K562 (cell line): ENCODE results near the gene SPRY4. TPM values are rescaled to one million over a fixed set of nuclear protein-coding genes. Genes with fewer than 3 reads are reported as not detected.

Source experiments
- FOXJ3 ChIP-seq: sonication (generic); formaldehyde crosslinking; IDR thresholded peaks from 2 replicates; pipeline ENCODE4 v1.4.0; 2020; ENCODE audit warnings: mild to moderate bottlenecking, missing genetic modification reagents
- HDAC6 ChIP-seq: IDR thresholded peaks from 2 replicates; pipeline ENCODE4 v1.6.1; 2012; ENCODE audit warnings: low read depth, mild to moderate bottlenecking, control low read depth, inconsistent platforms, low read length, moderate library complexity
- JUN ChIP-seq, 2 experiments: sonication (generic) in 1 of 2; formaldehyde crosslinking in 1 of 2; IDR thresholded peaks; 2 replicates each; pipeline versions ENCODE4 v1.6.1 to v1.8.0; 2012 to 2022; ENCODE audit warnings: borderline replicate concordance in 2 of 2, mild to moderate bottlenecking in 2 of 2, improper control_type of control experiment in 1 of 2, low read depth in 1 of 2, low read length in 1 of 2, missing genetic modification reagents in 1 of 2
- KDM5B ChIP-seq: fragments of 200-600 bp; sonication (generic); IDR thresholded peaks from 2 replicates; pipeline ENCODE4 v1.6.1; 2012; ENCODE audit warnings: low read depth, mild to moderate bottlenecking, moderate library complexity, low read length, control low read depth, inconsistent platforms; ENCODE audit not compliant: insufficient replicate concordance
- MGA ChIP-seq: fragments of 450-650 bp; IDR thresholded peaks from 2 replicates; pipeline ENCODE4 v1.6.1; 2016; ENCODE audit warnings: mild to moderate bottlenecking, moderate library complexity
- NFIC ChIP-seq: fragments of 450-650 bp; IDR thresholded peaks from 2 replicates; pipeline ENCODE4 v1.6.1; 2017; ENCODE audit warnings: mild to moderate bottlenecking, inconsistent platforms
- PTTG1 ChIP-seq: fragments of 450-650 bp; IDR thresholded peaks from 2 replicates; pipeline ENCODE4 v1.6.1; 2016; ENCODE audit warnings: low read depth, mild to moderate bottlenecking, missing genetic modification characterization, missing compliant biosample characterization
- ZBTB26 ChIP-seq: fragments of 450-650 bp; formaldehyde crosslinking; IDR thresholded peaks from 2 replicates; pipeline ENCODE4 v1.4.0; 2022; ENCODE audit warnings: missing genetic modification characterization
- ZBTB7A ChIP-seq: IDR thresholded peaks from 2 replicates; pipeline ENCODE4 v1.6.1; 2011; ENCODE audit warnings: low read depth, mild to moderate bottlenecking, low read length, moderate library complexity, borderline replicate concordance; ENCODE audit not compliant: control insufficient read depth
- ZFP1 ChIP-seq: fragments of 450-650 bp; formaldehyde crosslinking; IDR thresholded peaks from 2 replicates; pipeline ENCODE4 v1.4.0; 2020; ENCODE audit warnings: mild to moderate bottlenecking, mixed read lengths
- ZNF785 ChIP-seq: fragments of 250-450 bp; sonication (Bioruptor Pico); IDR thresholded peaks from 2 replicates; pipeline ENCODE4 v1.4.0; 2020; ENCODE audit warnings: mild to moderate bottlenecking
- polyA plus RNA-seq, 8 experiments: library from polyadenylated mRNA; depleted of rRNA in 4 of 8; stranded (reverse) in 5 of 8; unstranded in 3 of 8; fragments of >200 nt; fragmentation: Nextera tagmentation in 2 of 8; fragmentation: Illumina TruSeq in 1 of 8; extraction: Ambion mirVana in 2 of 8; extraction: Trizol in 1 of 8; gene quantifications; 2 replicates each; pipeline versions ENCODE4 v1.2.1 to v1.2.3, GENCODE V29; 2011 to 2014; ENCODE audit warnings: inconsistent platforms in 1 of 8, missing spikeins in 1 of 8
- total RNA-seq, 7 experiments: library from RNA; depleted of rRNA in 6 of 7; stranded (reverse); fragments of >200 nt in 6 of 7; fragmentation: Illumina TruSeq in 2 of 7; extraction: Trizol in 2 of 7; gene quantifications; 2 replicates each; pipeline versions ENCODE4 v1.2.1 to v1.2.3, GENCODE V29; 2011 to 2021; ENCODE audit warnings: low replicate concordance in 1 of 7

The SPRY4 gene
- total and polyA plus RNA-seq, 9 of the 15 experiments (the other 6 are each of a cell fraction or from before 2014, with no cell fraction given): 2.6 to 24.2 (median 9.5) TPM

GRCh38 chr5:142324136-142324870 is 518 bp downstream of the SPRY4 start (continued):
- TF ChIP-seq ZBTB26 (CRISPR knock-in tag) (no peak), JUN (IDR thresholded peaks at IDR 0.05; ENCODE audit: borderline replicate concordance, low read depth, low read length) (no peak), JUN (CRISPR knock-in tag; IDR thresholded peaks at IDR 0.05; ENCODE audit: borderline replicate concordance) (no peak), FOXJ3 (CRISPR knock-in tag) (no peak), MGA (no peak), HDAC6 (no peak), NFIC (no peak), ZNF785 (CRISPR knock-in tag) (no peak), PTTG1 (tag) (no peak), ZFP1 (CRISPR knock-in tag) (no peak), ZBTB7A (no peak), KDM5B (no peak)
